ENCODE data around the gene IL1R2. TPM values are rescaled to one million over a fixed set of nuclear protein-coding genes. Genes with fewer than 3 reads are reported as not detected.
A peak's percentile ranks its signal among the peaks of the same experiment; 100 is the strongest.

The IL1R2 gene
- total and polyA plus RNA-seq, 2 of the 13 experiments (the other 11 are each of a cell fraction or from before 2014, with no cell fraction given) = 3.6 to 7.3 TPM

DNA sequence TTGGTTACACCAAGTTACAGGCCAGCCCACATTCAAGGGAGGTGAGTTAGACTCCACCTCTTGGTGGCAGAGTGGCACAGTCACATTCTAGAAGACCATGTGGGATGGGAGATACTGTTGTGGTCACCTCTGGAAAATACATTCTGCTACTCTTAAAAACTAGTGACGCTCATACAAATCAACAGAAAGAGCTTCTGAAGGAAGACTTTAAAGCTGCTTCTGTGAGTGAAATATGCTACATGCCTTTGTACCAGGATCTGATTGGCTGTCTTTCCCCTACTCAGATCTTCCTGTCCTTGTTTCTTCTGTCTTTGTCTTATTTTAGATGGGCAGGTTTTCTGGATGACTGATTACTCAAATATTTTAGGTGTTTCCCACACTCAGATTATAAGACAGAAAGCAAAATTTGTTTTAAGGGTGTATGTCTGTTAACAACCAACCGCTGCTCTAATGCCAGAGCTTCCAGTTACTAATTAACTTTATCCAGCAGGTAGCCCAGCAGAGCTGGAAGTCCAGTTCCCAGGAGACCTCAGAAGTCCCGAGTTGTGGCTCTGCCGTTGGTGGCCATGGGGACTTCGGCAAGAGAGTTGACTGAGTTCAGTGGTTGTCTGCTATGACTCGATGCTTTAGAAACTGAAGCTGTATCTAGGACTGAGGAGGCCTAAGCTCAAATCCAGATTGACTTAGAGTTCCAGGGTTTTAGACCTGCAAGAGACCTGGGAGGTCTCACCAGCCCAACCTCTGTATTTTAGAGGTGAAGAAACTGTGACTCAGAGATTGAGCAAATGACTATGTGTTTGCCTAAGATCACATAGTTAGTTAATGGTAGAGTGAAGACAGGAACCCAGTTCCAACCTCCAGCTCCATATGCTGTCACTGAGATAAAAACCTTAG lies 7.4 kb downstream of the IL1R2 start (continued):
- TF ChIP-seq, protein P1, sequence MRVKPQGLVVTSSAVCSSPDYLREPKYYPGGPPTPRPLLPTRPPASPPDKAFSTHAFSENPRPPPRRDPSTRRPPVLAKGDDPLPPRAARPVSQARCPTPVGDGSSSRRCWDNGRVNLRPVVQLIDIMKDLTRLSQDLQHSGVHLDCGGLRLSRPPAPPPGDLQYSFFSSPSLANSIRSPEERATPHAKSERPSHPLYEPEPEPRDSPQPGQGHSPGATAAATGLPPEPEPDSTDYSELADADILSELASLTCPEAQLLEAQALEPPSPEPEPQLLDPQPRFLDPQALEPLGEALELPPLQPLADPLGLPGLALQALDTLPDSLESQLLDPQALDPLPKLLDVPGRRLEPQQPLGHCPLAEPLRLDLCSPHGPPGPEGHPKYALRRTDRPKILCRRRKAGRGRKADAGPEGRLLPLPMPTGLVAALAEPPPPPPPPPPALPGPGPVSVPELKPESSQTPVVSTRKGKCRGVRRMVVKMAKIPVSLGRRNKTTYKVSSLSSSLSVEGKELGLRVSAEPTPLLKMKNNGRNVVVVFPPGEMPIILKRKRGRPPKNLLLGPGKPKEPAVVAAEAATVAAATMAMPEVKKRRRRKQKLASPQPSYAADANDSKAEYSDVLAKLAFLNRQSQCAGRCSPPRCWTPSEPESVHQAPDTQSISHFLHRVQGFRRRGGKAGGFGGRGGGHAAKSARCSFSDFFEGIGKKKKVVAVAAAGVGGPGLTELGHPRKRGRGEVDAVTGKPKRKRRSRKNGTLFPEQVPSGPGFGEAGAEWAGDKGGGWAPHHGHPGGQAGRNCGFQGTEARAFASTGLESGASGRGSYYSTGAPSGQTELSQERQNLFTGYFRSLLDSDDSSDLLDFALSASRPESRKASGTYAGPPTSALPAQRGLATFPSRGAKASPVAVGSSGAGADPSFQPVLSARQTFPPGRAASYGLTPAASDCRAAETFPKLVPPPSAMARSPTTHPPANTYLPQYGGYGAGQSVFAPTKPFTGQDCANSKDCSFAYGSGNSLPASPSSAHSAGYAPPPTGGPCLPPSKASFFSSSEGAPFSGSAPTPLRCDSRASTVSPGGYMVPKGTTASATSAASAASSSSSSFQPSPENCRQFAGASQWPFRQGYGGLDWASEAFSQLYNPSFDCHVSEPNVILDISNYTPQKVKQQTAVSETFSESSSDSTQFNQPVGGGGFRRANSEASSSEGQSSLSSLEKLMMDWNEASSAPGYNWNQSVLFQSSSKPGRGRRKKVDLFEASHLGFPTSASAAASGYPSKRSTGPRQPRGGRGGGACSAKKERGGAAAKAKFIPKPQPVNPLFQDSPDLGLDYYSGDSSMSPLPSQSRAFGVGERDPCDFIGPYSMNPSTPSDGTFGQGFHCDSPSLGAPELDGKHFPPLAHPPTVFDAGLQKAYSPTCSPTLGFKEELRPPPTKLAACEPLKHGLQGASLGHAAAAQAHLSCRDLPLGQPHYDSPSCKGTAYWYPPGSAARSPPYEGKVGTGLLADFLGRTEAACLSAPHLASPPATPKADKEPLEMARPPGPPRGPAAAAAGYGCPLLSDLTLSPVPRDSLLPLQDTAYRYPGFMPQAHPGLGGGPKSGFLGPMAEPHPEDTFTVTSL (CRISPR knock-in tag; IDR thresholded peaks at IDR 0.05; ENCODE audit: borderline replicate concordance) = peak; percentile 72; the same call in 1 of the 2 replicates
- TF ChIP-seq ZNF891 (CRISPR knock-in tag; IDR thresholded peaks at IDR 0.05) (no peak), ZNF205 (CRISPR knock-in tag; IDR thresholded peaks at IDR 0.05) (no peak), ZNF567 (CRISPR knock-in tag; IDR thresholded peaks at IDR 0.05; ENCODE audit: borderline replicate concordance) (no peak), SIN3A (IDR thresholded peaks at IDR 0.05; ENCODE audit: borderline replicate concordance, low read depth, low read length) (no peak), CENPX (CRISPR knock-in tag; IDR thresholded peaks at IDR 0.05) (no peak), FOSL1 (CRISPR knock-in tag; IDR thresholded peaks at IDR 0.05; ENCODE audit: borderline replicate concordance) (peak; percentile 92), KDM5B (CRISPR knock-in tag; IDR thresholded peaks at IDR 0.05; ENCODE audit: borderline replicate concordance) (no peak), ZNF768 (CRISPR knock-in tag; IDR thresholded peaks at IDR 0.05) (no peak), ZNF629 (CRISPR knock-in tag; conservative IDR thresholded peaks at IDR 0.05) (no peak), ZFYVE20 (CRISPR knock-in tag; IDR thresholded peaks at IDR 0.05; ENCODE audit: borderline replicate concordance, low read depth) (no peak), ZNF782 (CRISPR knock-in tag; IDR thresholded peaks at IDR 0.05; ENCODE audit: borderline replicate concordance) (0 out of 2 replicates have a peak, but pooled peaks have one; percentile 33), HCFC1 (IDR thresholded peaks at IDR 0.05; ENCODE audit: low read depth, low read length) (no peak), BRD4 (CRISPR knock-in tag; IDR thresholded peaks at IDR 0.05) (no peak), ARID2 (CRISPR knock-in tag; IDR thresholded peaks at IDR 0.05; ENCODE audit: borderline replicate concordance) (no peak), DR1 (CRISPR knock-in tag; IDR thresholded peaks at IDR 0.05) (no peak), SCMH1 (CRISPR knock-in tag; IDR thresholded peaks at IDR 0.05; ENCODE audit: borderline replicate concordance) (no peak), SRSF9 (IDR thresholded peaks at IDR 0.05; ENCODE audit: borderline replicate concordance, insufficient read depth, low read depth, low read length, poor library complexity, severe bottlenecking) (no peak)
- TF ChIP-seq, protein P2, sequence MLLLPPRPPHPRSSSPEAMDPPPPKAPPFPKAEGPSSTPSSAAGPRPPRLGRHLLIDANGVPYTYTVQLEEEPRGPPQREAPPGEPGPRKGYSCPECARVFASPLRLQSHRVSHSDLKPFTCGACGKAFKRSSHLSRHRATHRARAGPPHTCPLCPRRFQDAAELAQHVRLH (CRISPR knock-in tag; IDR thresholded peaks at IDR 0.05; ENCODE audit: borderline replicate concordance, low read depth) = no peak
- TF ChIP-seq, protein P3, sequence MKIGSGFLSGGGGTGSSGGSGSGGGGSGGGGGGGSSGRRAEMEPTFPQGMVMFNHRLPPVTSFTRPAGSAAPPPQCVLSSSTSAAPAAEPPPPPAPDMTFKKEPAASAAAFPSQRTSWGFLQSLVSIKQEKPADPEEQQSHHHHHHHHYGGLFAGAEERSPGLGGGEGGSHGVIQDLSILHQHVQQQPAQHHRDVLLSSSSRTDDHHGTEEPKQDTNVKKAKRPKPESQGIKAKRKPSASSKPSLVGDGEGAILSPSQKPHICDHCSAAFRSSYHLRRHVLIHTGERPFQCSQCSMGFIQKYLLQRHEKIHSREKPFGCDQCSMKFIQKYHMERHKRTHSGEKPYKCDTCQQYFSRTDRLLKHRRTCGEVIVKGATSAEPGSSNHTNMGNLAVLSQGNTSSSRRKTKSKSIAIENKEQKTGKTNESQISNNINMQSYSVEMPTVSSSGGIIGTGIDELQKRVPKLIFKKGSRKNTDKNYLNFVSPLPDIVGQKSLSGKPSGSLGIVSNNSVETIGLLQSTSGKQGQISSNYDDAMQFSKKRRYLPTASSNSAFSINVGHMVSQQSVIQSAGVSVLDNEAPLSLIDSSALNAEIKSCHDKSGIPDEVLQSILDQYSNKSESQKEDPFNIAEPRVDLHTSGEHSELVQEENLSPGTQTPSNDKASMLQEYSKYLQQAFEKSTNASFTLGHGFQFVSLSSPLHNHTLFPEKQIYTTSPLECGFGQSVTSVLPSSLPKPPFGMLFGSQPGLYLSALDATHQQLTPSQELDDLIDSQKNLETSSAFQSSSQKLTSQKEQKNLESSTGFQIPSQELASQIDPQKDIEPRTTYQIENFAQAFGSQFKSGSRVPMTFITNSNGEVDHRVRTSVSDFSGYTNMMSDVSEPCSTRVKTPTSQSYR (CRISPR knock-in tag; IDR thresholded peaks at IDR 0.05; ENCODE audit: borderline replicate concordance) = no peak
